CD14-positive monocyte (primary cell): ENCODE results near the gene BACH1. TPM values are rescaled to one million over a fixed set of nuclear protein-coding genes. Genes with fewer than 3 reads are reported as not detected.

ENCODE experiments used
- DNase-seq, 3 donors: peaks; one replicate each; pipeline ENCODE4 v3.0.0-alpha.2; 2011 to 2022
- H2AFZ ChIP-seq: 2 replicates; pipeline ENCODE4 v1.6.0; 2012; ENCODE audit warnings: mild to moderate bottlenecking, low read depth, low read length, inconsistent platforms; ENCODE audit not compliant: insufficient read depth, poor library complexity, severe bottlenecking
- H3K27ac ChIP-seq, 2 donors: 1 replicate in 1 of 2; 2 replicates in 1 of 2; pipeline ENCODE4 v1.5.1; 2012 to 2013; ENCODE audit warnings: low read length in 2 of 2, control low read depth in 1 of 2, inconsistent platforms in 1 of 2, low read depth in 1 of 2, mild to moderate bottlenecking in 1 of 2
- H3K27me3 ChIP-seq, 2 donors: one replicate each; pipeline versions ENCODE4 v1.6.0 to v1.6.1; 2011 to 2013; ENCODE audit warnings: low read length in 2 of 2; ENCODE audit not compliant: control insufficient read depth in 2 of 2, insufficient read depth in 2 of 2
- H3K36me3 ChIP-seq, 2 donors: replicated peaks in 1 of 2; 1 replicate in 1 of 2; 2 replicates in 1 of 2; pipeline versions ENCODE4 v1.5.1 to v1.6.1; 2012 to 2013; ENCODE audit warnings: low read length in 2 of 2, control low read depth in 1 of 2, inconsistent platforms in 1 of 2, mild to moderate bottlenecking in 1 of 2; ENCODE audit not compliant: insufficient read depth in 2 of 2, control insufficient read depth in 1 of 2
- H3K4me1 ChIP-seq, 2 donors: 1 replicate in 1 of 2; 2 replicates in 1 of 2; pipeline versions ENCODE4 v1.5.1 to v1.6.1; 2012 to 2013; ENCODE audit warnings: low read length in 2 of 2, control low read depth in 1 of 2, inconsistent platforms in 1 of 2, mild to moderate bottlenecking in 1 of 2, moderate library complexity in 1 of 2; ENCODE audit not compliant: insufficient read depth in 2 of 2, control insufficient read depth in 1 of 2
- H3K4me2 ChIP-seq: replicated peaks from 2 replicates; pipeline ENCODE3; 2012; ENCODE audit warnings: low read length, moderate library complexity, mild to moderate bottlenecking; ENCODE audit not compliant: poor library complexity, severe bottlenecking; ENCODE audit errors: extremely low read depth
- H3K4me3 ChIP-seq, 3 experiments: fragments of 200-600 bp in 1 of 3; sonication (generic) in 1 of 3; replicated peaks in 1 of 3; 1 replicate in 2 of 3; 2 replicates in 1 of 3; pipeline ENCODE4 v1.5.1; 2011 to 2013; ENCODE audit warnings: low read length in 3 of 3, mild to moderate bottlenecking in 3 of 3, control low read depth in 2 of 3, low read depth in 2 of 3, inconsistent platforms in 1 of 3, moderate library complexity in 1 of 3
- H3K79me2 ChIP-seq: 2 replicates; pipeline ENCODE4 v1.6.0; 2012; ENCODE audit warnings: mild to moderate bottlenecking, control low read depth, inconsistent platforms, low read length, moderate library complexity; ENCODE audit not compliant: insufficient read depth
- H3K9ac ChIP-seq: 2 replicates; pipeline ENCODE4 v1.6.0; 2017; ENCODE audit warnings: low read length, mild to moderate bottlenecking; ENCODE audit not compliant: insufficient read depth, poor library complexity, severe bottlenecking
- H3K9me3 ChIP-seq, 2 donors: replicated peaks in 1 of 2; 1 replicate in 1 of 2; 2 replicates in 1 of 2; pipeline versions ENCODE4 v1.5.1 to v1.6.1; 2012 to 2013; ENCODE audit warnings: low read length in 2 of 2, control low read depth in 1 of 2; ENCODE audit not compliant: control insufficient read depth in 1 of 2, insufficient read depth in 1 of 2
- H4K20me1 ChIP-seq: 2 replicates; pipeline ENCODE4 v1.6.0; 2012; ENCODE audit warnings: mild to moderate bottlenecking, low read length, control low read depth, moderate library complexity; ENCODE audit not compliant: insufficient read depth
- H3K27ac Mint-ChIP-seq, 7 donors: one replicate each; pipeline ENCODE4 v1.8.0; 2020; ENCODE audit warnings: mild to moderate bottlenecking in 7 of 7, mixed read lengths in 7 of 7, moderate library complexity in 6 of 7, inconsistent platforms in 2 of 7
- H3K27me3 Mint-ChIP-seq, 3 donors: one replicate each; pipeline ENCODE4 v1.8.0; 2021 to 2022; ENCODE audit warnings: low read depth in 3 of 3, mild to moderate bottlenecking in 3 of 3, mixed read lengths in 3 of 3, moderate library complexity in 3 of 3, inconsistent platforms in 1 of 3
- H3K36me3 Mint-ChIP-seq, 2 donors: one replicate each; pipeline ENCODE4 v1.8.0; 2020; ENCODE audit warnings: mixed read lengths in 2 of 2, inconsistent platforms in 1 of 2, mild to moderate bottlenecking in 1 of 2
- H3K4me1 Mint-ChIP-seq: one replicate; pipeline ENCODE4 v1.8.0; 2020; ENCODE audit warnings: mild to moderate bottlenecking, mixed read lengths
- H3K4me3 Mint-ChIP-seq, 2 donors: one replicate each; pipeline ENCODE4 v1.8.0; 2020; ENCODE audit warnings: mild to moderate bottlenecking in 2 of 2, mixed read lengths in 2 of 2, moderate library complexity in 1 of 2
- H3K9me3 Mint-ChIP-seq, 7 donors: one replicate each; pipeline ENCODE4 v1.8.0; 2020 to 2022; ENCODE audit warnings: mixed read lengths in 7 of 7, mild to moderate bottlenecking in 6 of 7, moderate library complexity in 6 of 7, inconsistent platforms in 2 of 7
- CTCF ChIP-seq: fragments of 200-600 bp; IDR thresholded peaks from one replicate; pipeline ENCODE4 v1.8.0; 2022; ENCODE audit warnings: antibody characterized with exemption, mild to moderate bottlenecking
- WGBS: methylation state at CpG from one replicate; pipeline ENCODE4 v1.1.5; 2013; ENCODE audit warnings: missing lambda C conversion rate; ENCODE audit not compliant: insufficient coverage; 5-methylcytosine and 5-hydroxymethylcytosine counted together
- intact Hi-C, 2 donors: fragments of 100-400 bp; cut with micrococcal nuclease; formaldehyde crosslinking; loops; one replicate each; pipeline versions ENCODE4 v1.15.0 to v1.15.1; 2023
- polyA plus RNA-seq, 3 donors: library from polyadenylated mRNA; depleted of rRNA in 1 of 3; unstranded in 2 of 3; stranded (reverse) in 1 of 3; fragments of 300-500 nt in 2 of 3; fragments of >200 nt in 1 of 3; fragmentation: Illumina TruSeq in 2 of 3; gene quantifications; 1 replicate in 2 of 3; 2 replicates in 1 of 3; pipeline ENCODE4 v1.2.3, GENCODE V29; 2012 to 2021

Gene BACH1
- polyA plus RNA-seq, 3 donors: 69.2 to 199 (median 148) TPM

GRCh38 chr21:29299046-29299915 is 559 bp downstream of the BACH1 start:
- H3K27ac ChIP-seq: peak overlapping the region; percentile 99 to 100
- H3K9me3 ChIP-seq: no peaks in the 10 kb centered on the region
- H3K4me1 Mint-ChIP-seq: peaks cover 68% of the 10 kb centered on the region
- peak; percentile 69 to 76 (median 73) for DNase-seq
- H3K9ac ChIP-seq: peak overlapping the region; percentile 95
- intact Hi-C loops: loop anchor here (1.0 to 5.0 kb wide), 4 partner anchors 67 to 137 kb away; no protein-coding TSS in a partner anchor
- H3K79me2 ChIP-seq: peaks cover 70% of the 10 kb centered on the region
- peak overlapping the region; percentile 96 to 97 (median 96) for H3K4me3 ChIP-seq
- H3K4me2 ChIP-seq: peak overlapping the region; percentile 89
- no peak for TF ChIP-seq CTCF
- peaks cover 0 to 1% (median 0%) of the 10 kb centered on the region in 3 donors for H3K27me3 Mint-ChIP-seq
- no peaks in the 10 kb centered on the region for H3K36me3 ChIP-seq
- peaks cover 0 to 3% (median 0%) of the 10 kb centered on the region in 7 donors for H3K9me3 Mint-ChIP-seq
- peaks cover 43% of the 10 kb centered on the region for H4K20me1 ChIP-seq
- peaks cover 19 to 35% of the 10 kb centered on the region in 2 donors for H3K36me3 Mint-ChIP-seq
- peaks cover 58 to 81% of the 10 kb centered on the region in 2 donors for H3K4me1 ChIP-seq
- under 1% methylated on average over 74 of the region's 75 CpGs for WGBS
- H3K27me3 ChIP-seq: no peaks in the 10 kb centered on the region
- H2AFZ ChIP-seq: no peak overlapping the region
- peak overlapping the region; percentile 97 to 100 (median 99) for H3K27ac Mint-ChIP-seq
- H3K4me3 Mint-ChIP-seq: peak overlapping the region; percentile 95 to 98

GRCh38 chr21:29299916-29300806 is 1.4 kb downstream of the BACH1 start:
- H3K4me1 ChIP-seq: peaks cover 66 to 81% of the 10 kb centered on the region in 2 donors
- peak overlapping the region; percentile 89 for H3K4me2 ChIP-seq
- peak overlapping the region; percentile 97 to 100 (median 99) for H3K27ac Mint-ChIP-seq
- H2AFZ ChIP-seq: no peak overlapping the region
- H3K4me1 Mint-ChIP-seq: peaks cover 73% of the 10 kb centered on the region
- H3K36me3 Mint-ChIP-seq: peaks cover 22 to 42% of the 10 kb centered on the region in 2 donors
- peak overlapping the region; percentile 95 for H3K9ac ChIP-seq
- H3K27ac ChIP-seq: peak overlapping the region; percentile 99 to 100
- H3K4me3 Mint-ChIP-seq: peak overlapping the region; percentile 95 to 98
- WGBS: 14% methylated on average over 5 of the region's 13 CpGs
- H3K9me3 ChIP-seq: no peaks in the 10 kb centered on the region
- H3K4me3 ChIP-seq: peak overlapping the region; percentile 96 to 97 (median 96)
- peaks cover 79% of the 10 kb centered on the region for H3K79me2 ChIP-seq
- H3K36me3 ChIP-seq: peaks cover 0 to 2% of the 10 kb centered on the region in 2 donors
- DNase-seq: peak; percentile 93 to 97 (median 97)
- TF ChIP-seq CTCF: no peak
- no peaks in the 10 kb centered on the region for H3K27me3 ChIP-seq
- H4K20me1 ChIP-seq: peaks cover 52% of the 10 kb centered on the region
- peaks cover 0 to 1% (median 0%) of the 10 kb centered on the region in 3 donors for H3K27me3 Mint-ChIP-seq
- H3K9me3 Mint-ChIP-seq: peaks cover 0 to 3% (median 0%) of the 10 kb centered on the region in 7 donors
- intact Hi-C loops: loop anchor here (1.0 to 5.0 kb wide), 8 partner anchors 15 to 213 kb away; no protein-coding TSS in a partner anchor
